ENCODE measurements around the gene NFYC. TPM values are rescaled to one million over a fixed set of nuclear protein-coding genes. Genes with fewer than 3 reads are reported as not detected.

NFYC gene
- total and polyA plus RNA-seq, 7 donors: 38.0 to 53.5 (median 41.8) TPM

DNA sequence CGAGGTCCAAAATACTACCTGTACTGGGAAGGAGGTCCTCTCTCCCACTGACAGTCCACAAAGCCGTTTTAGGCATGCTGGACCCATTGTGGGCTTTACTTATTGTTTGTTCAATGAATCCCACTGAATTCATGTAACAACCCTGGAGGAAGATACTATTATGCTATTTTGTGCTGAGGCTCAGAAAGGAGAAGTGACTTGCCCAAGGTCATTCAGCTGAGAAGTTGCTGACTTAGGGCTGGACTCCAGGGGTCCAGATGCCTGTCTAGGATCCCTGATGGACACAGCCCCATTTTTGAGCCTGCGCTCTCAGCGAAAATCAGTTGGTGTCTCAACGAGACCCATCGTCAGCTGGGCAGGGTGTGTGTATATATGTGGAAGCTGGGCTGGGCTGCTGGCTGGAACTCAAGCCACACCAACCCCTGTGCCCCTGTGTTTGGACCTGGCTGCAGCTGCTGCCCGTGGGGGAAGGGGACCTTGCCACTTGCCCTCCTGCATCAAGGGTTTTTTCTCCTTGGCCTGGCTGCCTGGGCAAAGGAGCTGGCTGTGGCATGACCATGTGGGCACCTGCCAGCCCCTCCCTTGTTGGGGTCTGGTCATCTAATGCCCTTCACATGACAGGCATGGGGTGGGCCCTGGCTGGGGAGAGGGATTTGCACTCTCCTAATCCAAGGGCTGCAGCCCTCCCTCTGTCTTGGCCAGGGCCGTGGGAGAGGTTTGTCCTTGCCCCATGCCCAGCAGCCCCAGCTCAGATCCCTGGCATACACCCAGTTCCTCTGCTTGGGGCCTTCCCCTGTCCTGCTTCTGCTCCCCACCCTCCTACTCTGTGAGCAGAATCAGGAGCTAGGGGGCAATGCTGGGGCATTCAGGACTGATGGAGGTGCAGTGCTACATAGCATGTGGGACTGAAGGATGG is 107.1 kb downstream of the NFYC start:
- peaks cover 0 to 96% (median 87%) of the 10 kb centered on the region in 4 donors for H3K4me1 ChIP-seq
- TF ChIP-seq POLR2AphosphoS5 (IDR thresholded peaks at IDR 0.05) (no peak), POLR2A (IDR thresholded peaks at IDR 0.05) (no peak), CTCF (IDR thresholded peaks at IDR 0.05) (no peak), EP300 (IDR thresholded peaks at IDR 0.05) (no peak)

DNA sequence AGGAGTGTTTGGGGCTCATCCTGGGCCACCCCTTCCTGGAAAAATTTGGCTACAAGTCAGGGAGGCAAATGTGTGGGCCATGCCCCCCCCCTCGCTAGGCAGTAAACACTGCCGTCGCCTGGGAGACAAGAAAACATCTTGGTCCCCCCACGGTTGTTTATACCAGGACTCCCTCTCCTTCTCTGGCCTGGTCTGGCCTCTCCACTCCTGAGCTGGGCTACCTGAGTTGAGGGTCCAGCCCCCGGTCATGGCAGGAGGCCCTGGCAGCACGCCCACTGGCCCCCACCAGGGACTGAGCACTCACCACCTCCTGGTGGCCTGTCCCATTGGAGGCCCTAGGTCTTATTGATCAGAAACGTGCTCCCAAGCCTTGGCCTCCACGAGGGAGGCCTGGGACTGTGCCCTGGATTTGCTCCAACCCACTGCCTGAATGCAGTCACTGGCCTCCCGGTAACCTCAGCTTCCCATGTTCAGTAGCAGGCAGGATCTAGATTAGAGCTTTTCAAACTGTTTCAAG is 107.9 kb downstream of the NFYC start:
- peak; percentile 88 for DNase-seq
- Histone ChIP-seq H3K27ac (peak overlapping the region; percentile 77 to 91 (median 87)), H3K27me3 (no peaks in the 10 kb centered on the region), H3K36me3 (no peaks in the 10 kb centered on the region), H3K9me3 (no peaks in the 10 kb centered on the region), H3K4me1 (peaks cover 0 to 89% (median 83%) of the 10 kb centered on the region in 4 donors), H3K4me3 (no peak overlapping the region)
- TF ChIP-seq POLR2A (IDR thresholded peaks at IDR 0.05): no peak
- peak in 1 of 4 donors; percentile 46 for TF ChIP-seq POLR2AphosphoS5 (IDR thresholded peaks at IDR 0.05)
- TF ChIP-seq CTCF (IDR thresholded peaks at IDR 0.05): no peak
- TF ChIP-seq EP300 (IDR thresholded peaks at IDR 0.05): peak in 1 of 4 donors; percentile 4
- 66 to 74% methylated on average over 9 of the region's 9 CpGs for WGBS, 2 donors
- intact Hi-C loops (cut with DNase I): no loop called here

More for the DNA sequence above, 107.1 kb downstream of the NFYC start:
- no peak overlapping the region for H3K4me3 ChIP-seq
- H3K27me3 ChIP-seq: no peaks in the 10 kb centered on the region
- 75 to 81% methylated on average over 8 of the region's 8 CpGs for WGBS, 2 donors
- no peaks in the 10 kb centered on the region for H3K36me3 ChIP-seq
- intact Hi-C loops (cut with DNase I): no loop called here
- no peaks in the 10 kb centered on the region for H3K9me3 ChIP-seq
- peak overlapping the region; percentile 77 to 91 (median 87) for H3K27ac ChIP-seq
- DNase-seq: peak; percentile 85

- peak overlapping the region; percentile 83 to 91 (median 88) for H3K27ac ChIP-seq
- peaks cover 0 to 85% (median 75%) of the 10 kb centered on the region in 4 donors for H3K4me1 ChIP-seq
- intact Hi-C loops (cut with DNase I): no loop called here
- H3K27me3 ChIP-seq: no peaks in the 10 kb centered on the region
- H3K9me3 ChIP-seq: no peaks in the 10 kb centered on the region
- H3K4me3 ChIP-seq: peak overlapping the region in 3 of 4 donors; percentile 45 to 50 (median 48)
- H3K36me3 ChIP-seq: no peaks in the 10 kb centered on the region
- TF ChIP-seq POLR2AphosphoS5 (IDR thresholded peaks at IDR 0.05) (no peak), CTCF (IDR thresholded peaks at IDR 0.05) (no peak), POLR2A (IDR thresholded peaks at IDR 0.05) (no peak), EP300 (IDR thresholded peaks at IDR 0.05) (no peak)
- WGBS, 2 donors: 45 to 75% methylated on average over 3 of the region's 3 CpGs
- DNase-seq: no peak
These were observed 110.2 kb downstream of the NFYC start for GRCh38 chr1:40801742-40802077.

GRCh38 chr1:40802078-40802741 is 110.7 kb downstream of the NFYC start:
- Histone ChIP-seq H3K27me3 (no peaks in the 10 kb centered on the region), H3K27ac (peak overlapping the region; percentile 83 to 91 (median 88)), H3K36me3 (no peaks in the 10 kb centered on the region), H3K4me1 (peaks cover 0 to 85% (median 75%) of the 10 kb centered on the region in 4 donors), H3K4me3 (peak overlapping the region; percentile 10 to 50 (median 46)), H3K9me3 (no peaks in the 10 kb centered on the region)
- peak; percentile 95 for DNase-seq
- WGBS, 2 donors: 4 to 6% methylated on average over 56 of the region's 56 CpGs
- intact Hi-C loops (cut with DNase I): no loop called here
- TF ChIP-seq EP300 (IDR thresholded peaks at IDR 0.05) (no peak), CTCF (IDR thresholded peaks at IDR 0.05) (no peak), POLR2A (IDR thresholded peaks at IDR 0.05) (no peak), POLR2AphosphoS5 (IDR thresholded peaks at IDR 0.05) (peak in 2 of 4 donors; percentile 50 to 54)

Data from sigmoid colon (tissue), 7 donors.